ENCODE data around the gene UQCRC1.

UQCRC1 gene

DNA sequence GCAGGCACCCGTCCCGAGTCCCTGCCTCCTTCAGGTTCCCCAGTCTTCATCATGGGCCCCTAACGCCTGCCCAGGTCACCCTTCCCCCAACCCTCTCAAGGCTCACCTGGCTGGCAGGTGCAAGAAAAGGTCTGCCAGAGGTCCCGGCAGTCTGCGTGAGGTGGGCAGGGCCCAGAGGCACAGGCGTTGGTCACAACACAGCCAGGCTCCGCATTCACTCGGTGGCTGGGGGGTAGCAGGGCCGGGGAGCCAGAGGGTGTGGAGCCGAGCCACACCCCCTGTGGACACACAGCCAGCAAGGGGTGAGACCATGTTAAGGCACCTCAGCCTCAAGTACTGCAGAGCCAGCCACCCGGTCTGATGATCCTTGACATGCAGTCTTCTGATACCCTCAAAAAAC lies 42.3 kb upstream of the UQCRC1 start:
- no peak for DNase-seq (ENCODE audit: low read depth)
- TF ChIP-seq, protein P1, sequence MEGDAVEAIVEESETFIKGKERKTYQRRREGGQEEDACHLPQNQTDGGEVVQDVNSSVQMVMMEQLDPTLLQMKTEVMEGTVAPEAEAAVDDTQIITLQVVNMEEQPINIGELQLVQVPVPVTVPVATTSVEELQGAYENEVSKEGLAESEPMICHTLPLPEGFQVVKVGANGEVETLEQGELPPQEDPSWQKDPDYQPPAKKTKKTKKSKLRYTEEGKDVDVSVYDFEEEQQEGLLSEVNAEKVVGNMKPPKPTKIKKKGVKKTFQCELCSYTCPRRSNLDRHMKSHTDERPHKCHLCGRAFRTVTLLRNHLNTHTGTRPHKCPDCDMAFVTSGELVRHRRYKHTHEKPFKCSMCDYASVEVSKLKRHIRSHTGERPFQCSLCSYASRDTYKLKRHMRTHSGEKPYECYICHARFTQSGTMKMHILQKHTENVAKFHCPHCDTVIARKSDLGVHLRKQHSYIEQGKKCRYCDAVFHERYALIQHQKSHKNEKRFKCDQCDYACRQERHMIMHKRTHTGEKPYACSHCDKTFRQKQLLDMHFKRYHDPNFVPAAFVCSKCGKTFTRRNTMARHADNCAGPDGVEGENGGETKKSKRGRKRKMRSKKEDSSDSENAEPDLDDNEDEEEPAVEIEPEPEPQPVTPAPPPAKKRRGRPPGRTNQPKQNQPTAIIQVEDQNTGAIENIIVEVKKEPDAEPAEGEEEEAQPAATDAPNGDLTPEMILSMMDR (IDR thresholded peaks at IDR 0.05; ENCODE audit: control insufficient read depth, extremely low read depth, insufficient read depth) = no peak
- no peak overlapping the region for H3K4me3 ChIP-seq (ENCODE audit: low read depth, low read length)

DNA sequence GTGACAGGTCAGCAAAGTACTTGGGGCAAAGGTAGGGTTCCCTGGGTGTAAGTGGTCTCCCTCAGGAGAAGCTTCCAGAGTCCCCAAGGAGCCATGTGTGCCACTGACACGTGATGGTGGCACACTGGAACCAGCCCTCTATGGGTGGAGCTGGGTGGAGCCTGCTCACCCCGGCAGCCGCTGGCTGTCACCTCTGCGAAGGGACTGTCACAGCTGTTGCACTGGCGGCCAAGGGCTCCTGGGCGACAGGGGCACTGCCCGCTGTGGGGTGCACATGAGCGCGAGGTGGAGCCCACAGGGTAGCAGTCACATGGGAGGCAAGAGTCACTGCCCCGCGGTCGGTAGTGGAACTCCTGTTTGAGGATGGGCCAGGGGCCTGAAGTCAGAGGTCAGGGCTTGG lies 41.3 kb upstream of the UQCRC1 start:
- DNase-seq (ENCODE audit: low read depth) = no peak
- TF ChIP-seq, protein P1 (IDR thresholded peaks at IDR 0.05; ENCODE audit: control insufficient read depth, extremely low read depth, insufficient read depth) = no peak
- no peak overlapping the region for H3K4me3 ChIP-seq (ENCODE audit: low read depth, low read length)

DNA sequence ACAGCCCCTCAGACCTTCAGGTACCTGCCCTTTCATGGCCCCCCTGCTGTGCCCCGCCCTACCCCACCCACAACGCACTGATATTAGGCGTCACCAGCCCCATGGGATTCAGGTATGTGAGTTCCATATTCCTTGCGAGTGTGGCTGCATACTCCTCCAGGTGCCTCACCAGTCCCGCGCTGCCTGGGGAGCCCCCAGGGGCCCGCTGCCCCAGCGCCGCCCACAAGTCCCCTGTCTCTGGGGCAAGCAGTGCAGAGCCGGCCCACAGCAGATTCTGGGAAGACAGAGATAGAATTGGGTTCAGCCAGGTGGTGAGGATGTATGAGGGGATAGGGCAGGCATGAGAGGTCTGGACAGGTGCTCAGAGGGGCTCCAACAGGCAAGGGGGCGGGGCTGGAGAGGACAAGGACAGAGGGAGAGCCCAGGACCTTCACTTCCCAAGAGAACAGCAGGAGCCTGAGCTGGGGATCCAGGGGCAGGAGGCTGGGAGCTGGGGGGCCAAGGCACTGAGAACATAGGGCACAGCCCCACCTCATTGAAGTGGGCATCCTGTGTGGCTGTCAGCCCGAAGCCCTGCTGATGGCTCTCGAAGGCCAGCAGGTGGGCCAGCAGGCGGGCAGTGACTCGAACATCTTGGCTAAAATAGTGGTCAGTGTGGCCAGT lies 38.9 kb upstream of the UQCRC1 start:
- TF ChIP-seq, protein P1 (IDR thresholded peaks at IDR 0.05; ENCODE audit: control insufficient read depth, extremely low read depth, insufficient read depth) = no peak
- H3K4me3 ChIP-seq (ENCODE audit: low read depth, low read length) = no peak overlapping the region
- no peak for DNase-seq (ENCODE audit: low read depth)

DNA sequence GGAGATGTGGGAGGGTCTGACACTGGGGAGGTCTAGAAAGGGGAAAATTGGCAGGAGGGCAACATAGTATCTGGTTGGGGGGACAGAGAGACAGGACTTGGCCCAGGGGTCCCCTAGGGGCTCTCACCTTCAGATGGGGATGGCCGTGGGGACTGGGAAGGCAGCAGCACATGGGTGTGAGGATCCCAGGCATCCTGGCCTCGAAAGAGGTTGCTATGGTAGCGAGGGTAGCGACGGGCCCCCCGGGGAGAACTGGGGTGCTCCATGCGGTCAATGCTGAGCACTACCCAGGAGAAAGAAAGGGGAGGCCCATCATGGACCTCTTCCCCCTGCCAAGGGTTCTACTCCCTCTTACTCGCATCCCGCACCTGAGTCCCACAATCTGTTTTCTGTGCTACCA lies 38.3 kb upstream of the UQCRC1 start:
- TF ChIP-seq, protein P1 (IDR thresholded peaks at IDR 0.05; ENCODE audit: control insufficient read depth, extremely low read depth, insufficient read depth) = no peak
- DNase-seq (ENCODE audit: low read depth) = no peak
- no peak overlapping the region for H3K4me3 ChIP-seq (ENCODE audit: low read depth, low read length)

DNA sequence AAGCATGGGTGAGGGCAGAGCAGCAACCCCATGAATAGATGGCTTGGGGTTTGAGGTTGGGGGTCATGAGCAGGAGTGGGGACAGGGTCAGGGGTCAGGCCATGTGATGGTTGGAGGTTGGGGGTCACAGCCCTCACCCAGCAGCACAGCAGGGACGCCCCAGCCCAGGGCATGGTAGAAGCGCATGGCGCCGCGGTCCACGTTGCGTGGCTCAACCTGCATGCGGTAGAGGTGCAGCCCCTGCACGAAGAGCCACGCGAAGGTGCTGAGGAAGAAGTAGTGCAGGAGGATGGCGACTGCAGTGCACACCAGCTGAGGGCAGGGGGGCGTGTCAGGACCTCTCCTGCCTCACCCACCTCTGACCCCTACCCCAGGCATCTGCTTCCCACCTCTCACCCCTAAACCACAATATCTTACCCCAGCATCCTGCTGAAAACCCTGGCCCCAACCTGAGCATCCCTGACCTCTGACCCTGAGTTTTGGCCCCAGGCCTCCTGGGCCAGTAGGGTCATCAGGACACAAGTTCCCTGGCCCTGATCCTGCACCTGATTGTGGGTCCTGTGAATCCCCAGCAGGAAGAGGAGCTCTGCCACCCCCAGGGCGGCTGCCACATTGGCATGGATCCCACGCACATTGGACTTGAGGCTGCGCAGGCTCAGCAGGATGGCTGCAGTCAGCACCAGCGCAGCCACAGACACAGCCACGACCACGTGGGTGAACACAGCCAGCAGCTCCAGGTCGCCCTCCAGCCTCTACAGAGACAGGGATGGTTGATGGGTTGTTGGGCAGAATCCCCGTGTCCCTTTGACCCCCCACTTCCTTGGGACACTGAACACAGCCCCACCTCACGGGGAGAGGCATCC lies 35.7 kb upstream of the UQCRC1 start:
- TF ChIP-seq, protein P1 (IDR thresholded peaks at IDR 0.05; ENCODE audit: control insufficient read depth, extremely low read depth, insufficient read depth) = no peak
- no peak for DNase-seq (ENCODE audit: low read depth)
- no peak overlapping the region for H3K4me3 ChIP-seq (ENCODE audit: low read depth, low read length)

DNA sequence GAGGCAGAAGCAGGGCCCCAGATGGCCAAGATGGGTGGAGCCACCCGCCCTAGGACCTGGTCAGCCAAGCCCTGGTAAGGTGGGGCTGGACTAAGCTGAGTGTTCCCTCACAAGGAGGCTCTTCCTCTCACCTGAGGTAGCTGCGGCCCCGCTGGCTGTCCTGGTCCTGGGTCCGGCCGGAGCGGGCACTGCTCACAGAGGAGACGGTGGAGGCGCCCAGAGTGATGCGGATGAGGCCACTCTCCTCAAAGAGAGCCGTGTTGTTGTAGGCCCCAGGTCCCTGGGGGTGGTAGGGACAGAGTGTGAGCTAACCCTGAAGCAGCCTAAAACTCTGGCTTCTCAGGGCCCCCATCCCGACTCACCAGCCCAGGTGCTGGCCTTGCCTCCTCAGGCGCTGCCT lies 33.2 kb upstream of the UQCRC1 start:
- TF ChIP-seq, protein P1 (IDR thresholded peaks at IDR 0.05; ENCODE audit: control insufficient read depth, extremely low read depth, insufficient read depth) = no peak
- no peak for DNase-seq (ENCODE audit: low read depth)
- H3K4me3 ChIP-seq (ENCODE audit: low read depth, low read length) = no peak overlapping the region

Data from LNCaP clone FGC (cell line).